CD4-positive, CD25-positive, alpha-beta regulatory T cell (primary cell): Measurements from ENCODE around the gene FOXJ1. TPM values are rescaled to one million over a fixed set of nuclear protein-coding genes. Genes with fewer than 3 reads are reported as not detected.
"Not testable (repeated sequence)": the region's sequence is repeated elsewhere in the genome, so short reads cannot be mapped to it uniquely, and the experiment has no call there.

ENCODE experiments used
- ATAC-seq, 2 donors: fragments of 150-1000 bp; cut with Tn5 transposase; one replicate each; pipeline ENCODE4 v1.10.0; 2021; ENCODE audit warnings: low read depth in 2 of 2, moderate number of reproducible peaks in 2 of 2, moderate library complexity in 1 of 2
- DNase-seq, 3 donors: peaks; one replicate each; pipeline versions ENCODE4 v3.0.0 to v3.0.0-alpha.2; 2012 to 2022; ENCODE audit warnings: mixed read lengths in 1 of 3
- H3K27ac ChIP-seq: one replicate; pipeline ENCODE4 v1.7.0; 2013; ENCODE audit warnings: mild to moderate bottlenecking, low read length; ENCODE audit not compliant: insufficient read depth, poor library complexity, severe bottlenecking
- H3K27me3 ChIP-seq: one replicate; pipeline ENCODE4 v1.7.0; 2013; ENCODE audit warnings: low read length; ENCODE audit not compliant: control insufficient read depth, insufficient read depth
- H3K36me3 ChIP-seq: one replicate; pipeline ENCODE4 v1.7.0; 2013; ENCODE audit warnings: mild to moderate bottlenecking, low read length, moderate library complexity; ENCODE audit not compliant: control insufficient read depth, insufficient read depth
- H3K4me1 ChIP-seq: 2 replicates; pipeline ENCODE4 v1.7.0; 2013; ENCODE audit warnings: mild to moderate bottlenecking, low read length; ENCODE audit not compliant: insufficient read depth, control insufficient read depth, poor library complexity, severe bottlenecking
- H3K4me3 ChIP-seq: one replicate; pipeline ENCODE4 v1.7.0; 2013; ENCODE audit warnings: low read depth, mild to moderate bottlenecking, low read length, moderate library complexity
- H3K9me3 ChIP-seq, 2 experiments: 1 replicate in 1 of 2; 2 replicates in 1 of 2; pipeline ENCODE4 v1.7.0; 2013; ENCODE audit warnings: low read length in 2 of 2, mild to moderate bottlenecking in 1 of 2, moderate library complexity in 1 of 2; ENCODE audit not compliant: control insufficient read depth in 2 of 2
- H3K27ac Mint-ChIP-seq, 3 donors: one replicate each; pipeline ENCODE4 v1.8.0; 2020 to 2022; ENCODE audit warnings: mild to moderate bottlenecking in 3 of 3, mixed read lengths in 3 of 3, moderate library complexity in 2 of 3
- H3K27me3 Mint-ChIP-seq: one replicate; pipeline ENCODE4 v1.8.0; 2022; ENCODE audit warnings: mild to moderate bottlenecking, mixed read lengths
- H3K36me3 Mint-ChIP-seq: one replicate; pipeline ENCODE4 v1.8.0; 2020; ENCODE audit warnings: mixed read lengths
- H3K4me1 Mint-ChIP-seq, 4 donors: one replicate each; pipeline ENCODE4 v1.8.0; 2020 to 2022; ENCODE audit warnings: mixed read lengths in 4 of 4, mild to moderate bottlenecking in 1 of 4
- H3K4me3 Mint-ChIP-seq, 4 donors: one replicate each; pipeline ENCODE4 v1.8.0; 2020 to 2022; ENCODE audit warnings: mild to moderate bottlenecking in 4 of 4, mixed read lengths in 4 of 4, moderate library complexity in 3 of 4
- H3K9me3 Mint-ChIP-seq, 7 donors: one replicate each; pipeline ENCODE4 v1.8.0; 2020 to 2022; ENCODE audit warnings: mixed read lengths in 7 of 7, mild to moderate bottlenecking in 3 of 7, moderate library complexity in 2 of 7
- polyA plus RNA-seq, 4 donors: library from polyadenylated mRNA; unstranded; fragments of 300-500 nt; fragmentation: Illumina TruSeq; gene quantifications; one replicate each; pipeline ENCODE4 v1.2.3, GENCODE V29; 2021
- total RNA-seq: library from RNA; stranded (reverse); gene quantifications from one replicate; pipeline ENCODE4 v1.2.3, GENCODE V29; 2022

Gene FOXJ1
- total RNA-seq (1.0 TPM), polyA plus RNA-seq (under 1 TPM in 2 of 4 donors, not detected in 2; 0.14 to 0.24 TPM)

GRCh38 chr17:76141212-76142038 lies at the start of gene FOXJ1:
FOXJ1 (minus strand) TSS chr17:76141245; CDS start chr17:76140395, 850 bp downstream.
- Mint-ChIP-seq H3K9me3 (peaks cover 0 to 2% (median 0%) of the 10 kb centered on the region in 7 donors), H3K27me3 (peaks cover 22% of the 10 kb centered on the region), H3K36me3 (no peaks in the 10 kb centered on the region), H3K27ac (peak within 1 kb of the TSS; percentile 67 to 92 (median 92)), H3K4me1 (peaks cover 13 to 59% (median 33%) of the 10 kb centered on the region in 4 donors), H3K4me3 (peak within 1 kb of the TSS; percentile 84 to 93 (median 90))
- DNase-seq (peak; percentile 88 to 92 (median 91)), ATAC-seq (peak; percentile 74 to 77)
- Histone ChIP-seq H3K9me3 (no peaks in the 10 kb centered on the region), H3K36me3 (no peaks in the 10 kb centered on the region), H3K27me3 (no peaks in the 10 kb centered on the region), H3K4me3 (peak within 1 kb of the TSS; percentile 40), H3K4me1 (peaks cover 67% of the 10 kb centered on the region), H3K27ac (peak within 1 kb of the TSS; percentile 6)

- no peak overlapping the region for H3K4me3 ChIP-seq
- H3K4me3 Mint-ChIP-seq: peak overlapping the region in 3 of 4 donors; percentile 56 to 81 (median 75)
- H3K27ac ChIP-seq: peak overlapping the region; percentile 56
- H3K36me3 ChIP-seq: no peaks in the 10 kb centered on the region
- ATAC-seq (no peak), DNase-seq (no peak)
- H3K27me3 ChIP-seq: no peaks in the 10 kb centered on the region
- peaks cover 11% of the 10 kb centered on the region for H3K36me3 Mint-ChIP-seq
- H3K9me3 Mint-ChIP-seq: peaks cover 0 to 2% (median 0%) of the 10 kb centered on the region in 7 donors
- H3K4me1 Mint-ChIP-seq: peaks cover 30 to 82% (median 52%) of the 10 kb centered on the region in 4 donors
- H3K27me3 Mint-ChIP-seq: no peaks in the 10 kb centered on the region
- peaks cover 71% of the 10 kb centered on the region for H3K4me1 ChIP-seq
- peak overlapping the region; percentile 93 to 96 (median 96) for H3K27ac Mint-ChIP-seq
- no peaks in the 10 kb centered on the region for H3K9me3 ChIP-seq
These were observed 48.7 kb upstream of the FOXJ1 start for GRCh38 chr17:76189741-76190140.

- H3K36me3 ChIP-seq: no peaks in the 10 kb centered on the region
- Mint-ChIP-seq H3K27me3 (no peaks in the 10 kb centered on the region), H3K4me3 (peak overlapping the region; percentile 56 to 81 (median 66)), H3K4me1 (peaks cover 27 to 83% (median 52%) of the 10 kb centered on the region in 4 donors), H3K36me3 (peaks cover 11% of the 10 kb centered on the region), H3K9me3 (peaks cover 0 to 2% (median 0%) of the 10 kb centered on the region in 7 donors), H3K27ac (peak overlapping the region; percentile 94 to 96 (median 96))
- H3K4me1 ChIP-seq: peaks cover 69% of the 10 kb centered on the region
- H3K9me3 ChIP-seq: no peaks in the 10 kb centered on the region
- no peak for ATAC-seq
- no peaks in the 10 kb centered on the region for H3K27me3 ChIP-seq
- peak overlapping the region; percentile 13 for H3K4me3 ChIP-seq
- no peak for DNase-seq
- peak overlapping the region; percentile 56 for H3K27ac ChIP-seq
These were observed 48.2 kb upstream of the FOXJ1 start for GRCh38 chr17:76189247-76189646.

- peaks cover 11% of the 10 kb centered on the region for H3K36me3 Mint-ChIP-seq
- peak overlapping the region; percentile 56 for H3K27ac ChIP-seq
- no peaks in the 10 kb centered on the region for H3K9me3 ChIP-seq
- H3K27ac Mint-ChIP-seq: peak overlapping the region; percentile 94 to 96 (median 96)
- peaks cover 62% of the 10 kb centered on the region for H3K4me1 ChIP-seq
- no peaks in the 10 kb centered on the region for H3K27me3 Mint-ChIP-seq
- H3K4me1 Mint-ChIP-seq: peaks cover 22 to 75% (median 46%) of the 10 kb centered on the region in 4 donors
- H3K4me3 ChIP-seq: peak overlapping the region; percentile 34
- no peaks in the 10 kb centered on the region for H3K27me3 ChIP-seq
- DNase-seq (no peak), ATAC-seq (no peak)
- H3K36me3 ChIP-seq: no peaks in the 10 kb centered on the region
- peaks cover 0 to 2% (median 0%) of the 10 kb centered on the region in 7 donors for H3K9me3 Mint-ChIP-seq
- peak overlapping the region; percentile 33 to 63 (median 48) for H3K4me3 Mint-ChIP-seq
These were observed 47.4 kb upstream of the FOXJ1 start for GRCh38 chr17:76188213-76189016.

GRCh38 chr17:76186774-76187173 lies 45.7 kb upstream of the FOXJ1 start:
- not testable (repeated sequence) for H3K27me3 Mint-ChIP-seq, H3K9me3 Mint-ChIP-seq, H3K4me3 ChIP-seq, ATAC-seq, H3K4me3 Mint-ChIP-seq, DNase-seq, H3K36me3 ChIP-seq, H3K27ac ChIP-seq, H3K9me3 ChIP-seq, H3K27me3 ChIP-seq
- Mint-ChIP-seq H3K4me1 (peaks cover 17 to 66% (median 39%) of the 10 kb centered on the region in 4 donors), H3K27ac (peak overlapping the region in 2 of 3 donors; percentile 38 to 55), H3K36me3 (peaks cover 11% of the 10 kb centered on the region)
- peaks cover 56% of the 10 kb centered on the region for H3K4me1 ChIP-seq

GRCh38 chr17:76184290-76184689 lies 43.2 kb upstream of the FOXJ1 start:
- no peak overlapping the region for H3K4me3 ChIP-seq
- DNase-seq (no peak), ATAC-seq (no peak)
- no peaks in the 10 kb centered on the region for H3K9me3 ChIP-seq
- no peak overlapping the region for H3K4me3 Mint-ChIP-seq
- peak overlapping the region in 1 of 3 donors; percentile 21 for H3K27ac Mint-ChIP-seq
- no peaks in the 10 kb centered on the region for H3K27me3 ChIP-seq
- H3K4me1 Mint-ChIP-seq: peaks cover 29 to 68% (median 46%) of the 10 kb centered on the region in 4 donors
- peaks cover 11% of the 10 kb centered on the region for H3K36me3 Mint-ChIP-seq
- no peaks in the 10 kb centered on the region for H3K36me3 ChIP-seq
- no peaks in the 10 kb centered on the region for H3K27me3 Mint-ChIP-seq
- no peaks in the 10 kb centered on the region for H3K9me3 Mint-ChIP-seq
- peaks cover 54% of the 10 kb centered on the region for H3K4me1 ChIP-seq
- H3K27ac ChIP-seq: no peak overlapping the region

GRCh38 chr17:76182016-76182764 lies 41.1 kb upstream of the FOXJ1 start:
- peak; percentile 83 to 97 (median 90) for DNase-seq
- H3K9me3 Mint-ChIP-seq: no peaks in the 10 kb centered on the region
- H3K9me3 ChIP-seq: no peaks in the 10 kb centered on the region
- H3K27ac ChIP-seq: peak overlapping the region; percentile 75
- H3K27me3 Mint-ChIP-seq: no peaks in the 10 kb centered on the region
- H3K4me3 ChIP-seq: peak overlapping the region; percentile 60
- H3K27ac Mint-ChIP-seq: peak overlapping the region; percentile 53 to 92 (median 92)
- H3K4me3 Mint-ChIP-seq: peak overlapping the region in 3 of 4 donors; percentile 39 to 61 (median 53)
- peaks cover 4% of the 10 kb centered on the region for H3K36me3 Mint-ChIP-seq
- ATAC-seq: peak; percentile 64 to 73
- H3K27me3 ChIP-seq: no peaks in the 10 kb centered on the region
- H3K36me3 ChIP-seq: no peaks in the 10 kb centered on the region
- peaks cover 54% of the 10 kb centered on the region for H3K4me1 ChIP-seq
- peaks cover 14 to 71% (median 35%) of the 10 kb centered on the region in 4 donors for H3K4me1 Mint-ChIP-seq
